A204.1 (cell line): ENCODE data around the gene AUH.

Experiments used
- FAIRE-seq: peaks from 2 replicates; lab custom pipeline; 2012; peaks lifted over from hg19 to GRCh38; lab: Jason Lieb, UNC

The AUH gene

DNA sequence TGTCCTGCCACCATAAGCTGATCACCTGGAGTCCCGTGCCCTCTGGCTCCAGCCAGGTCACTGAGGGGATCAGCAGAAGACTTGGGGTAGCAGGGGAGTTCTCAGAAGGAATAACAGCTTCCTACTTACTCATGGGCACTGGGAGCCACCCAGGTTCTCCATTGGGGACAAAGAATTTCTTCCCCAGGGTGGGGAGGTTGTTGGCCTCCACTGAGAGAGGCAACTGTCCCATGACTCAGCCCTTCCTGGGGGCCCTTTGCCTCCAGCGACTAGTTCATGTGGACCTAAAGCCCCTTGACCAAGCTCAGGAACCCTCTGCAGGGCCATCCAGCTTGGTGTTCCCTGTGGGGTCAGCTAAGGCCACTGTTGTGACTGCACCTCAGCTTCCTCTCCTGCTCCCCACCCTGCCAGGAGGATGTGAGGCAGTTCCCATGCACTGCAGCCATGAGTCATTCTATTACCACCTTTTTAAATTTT lies 175.0 kb downstream of the AUH start:
- FAIRE-seq: no peak

DNA sequence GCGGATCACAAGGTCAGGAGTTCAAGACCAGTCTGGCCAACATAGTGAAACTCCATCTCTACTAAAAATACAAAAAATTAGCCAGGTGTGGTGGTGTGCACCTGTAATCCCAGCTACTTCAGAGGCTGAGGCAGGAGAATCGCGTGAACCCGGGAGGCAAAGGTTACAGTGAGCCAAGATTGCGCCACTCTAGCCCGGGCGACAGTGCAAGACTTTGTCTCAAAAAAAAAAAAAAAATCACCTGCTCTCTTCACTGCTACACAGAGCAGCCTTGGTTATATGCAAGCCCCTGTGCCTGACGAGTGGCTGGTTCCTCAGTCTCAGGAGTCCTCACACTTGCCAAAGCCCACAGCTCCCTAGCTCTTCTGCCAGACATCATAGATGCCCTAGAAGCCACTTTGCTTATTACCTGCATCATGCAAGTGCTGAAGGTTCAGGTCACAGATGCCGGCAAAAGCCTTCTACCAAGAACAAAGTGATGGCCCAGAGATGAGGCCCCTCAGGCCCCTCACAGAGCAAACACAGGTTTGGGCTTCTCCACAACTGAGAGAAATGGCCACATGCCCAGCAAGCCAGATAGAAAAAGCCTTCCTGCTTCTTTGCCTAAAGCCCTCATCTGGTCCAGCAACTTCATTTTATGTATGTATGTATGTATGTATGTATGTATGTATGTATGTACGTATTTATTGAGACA lies 176.4 kb downstream of the AUH start:
- FAIRE-seq: no peak

DNA sequence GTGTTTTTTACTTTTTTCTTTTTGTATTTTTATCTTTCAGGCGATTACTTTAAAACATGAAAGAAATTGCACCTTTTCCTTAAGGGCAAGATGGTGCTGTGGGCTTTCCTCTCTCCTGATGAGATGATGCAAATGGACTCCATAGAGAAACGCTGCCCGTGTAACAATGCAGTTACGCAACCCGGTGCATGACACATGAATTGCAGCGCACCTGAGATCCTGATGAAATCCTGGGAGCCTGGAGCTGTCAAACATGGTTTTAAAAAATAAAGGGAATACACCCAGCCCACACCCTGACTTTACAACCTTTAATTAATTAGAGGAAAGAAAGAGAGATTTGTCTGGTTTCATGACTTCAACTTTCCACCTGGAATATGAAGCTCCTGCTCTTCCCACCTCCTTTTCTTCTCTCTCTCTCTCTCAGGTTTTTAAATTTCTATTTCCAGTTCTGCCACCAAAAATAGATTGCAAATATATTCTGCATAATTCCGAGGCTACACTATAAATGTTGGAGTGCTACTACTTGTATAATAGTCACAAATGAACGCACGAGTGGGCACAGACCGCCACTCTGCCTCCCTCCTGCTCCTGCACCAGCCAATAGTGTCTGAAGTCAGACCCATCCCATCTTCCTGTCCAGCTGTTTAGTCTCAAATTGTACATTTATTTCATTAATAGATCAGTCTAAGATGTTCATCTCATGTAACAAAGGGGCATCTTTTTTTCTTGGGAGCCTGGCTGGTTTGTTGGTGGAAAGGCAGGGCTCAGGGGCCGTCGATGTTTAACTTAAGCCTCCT lies 179.1 kb downstream of the AUH start:
- no peak for FAIRE-seq

DNA sequence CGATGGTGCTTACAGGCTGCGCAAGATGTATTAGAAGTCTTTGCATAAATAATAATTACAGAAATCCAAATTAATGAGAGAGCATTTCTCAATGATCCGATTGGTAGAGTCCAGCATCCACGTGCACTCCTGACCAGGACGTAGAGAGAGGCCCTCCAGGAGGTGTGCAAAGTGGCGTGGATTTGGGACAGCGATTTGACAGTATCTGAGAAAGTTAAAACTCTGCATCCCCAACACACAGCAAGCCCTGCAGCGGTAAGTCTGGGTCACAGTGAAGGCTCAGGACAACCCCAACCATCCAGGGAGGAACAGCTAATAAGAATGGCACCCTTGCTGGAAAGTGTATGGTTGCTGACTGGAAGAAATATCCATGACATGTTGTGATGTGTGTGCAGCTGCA lies 180.2 kb downstream of the AUH start:
- no peak for FAIRE-seq

DNA sequence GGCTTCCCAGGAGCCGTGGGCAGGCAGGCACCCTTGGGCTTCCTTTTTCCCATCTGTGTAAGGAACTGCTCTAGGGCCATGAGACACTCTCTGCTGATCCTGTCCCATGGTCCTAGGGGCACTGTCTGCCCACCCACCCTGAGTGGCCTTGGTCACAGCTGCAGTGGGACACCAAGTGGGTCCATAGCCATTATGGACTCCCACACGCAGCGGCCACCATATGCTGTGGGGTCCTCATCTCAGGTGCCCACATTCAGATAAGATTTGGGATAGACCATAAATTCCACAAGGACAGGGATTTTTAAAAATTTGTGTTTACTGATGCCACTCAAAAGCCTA lies 180.8 kb downstream of the AUH start:
- no peak for FAIRE-seq

DNA sequence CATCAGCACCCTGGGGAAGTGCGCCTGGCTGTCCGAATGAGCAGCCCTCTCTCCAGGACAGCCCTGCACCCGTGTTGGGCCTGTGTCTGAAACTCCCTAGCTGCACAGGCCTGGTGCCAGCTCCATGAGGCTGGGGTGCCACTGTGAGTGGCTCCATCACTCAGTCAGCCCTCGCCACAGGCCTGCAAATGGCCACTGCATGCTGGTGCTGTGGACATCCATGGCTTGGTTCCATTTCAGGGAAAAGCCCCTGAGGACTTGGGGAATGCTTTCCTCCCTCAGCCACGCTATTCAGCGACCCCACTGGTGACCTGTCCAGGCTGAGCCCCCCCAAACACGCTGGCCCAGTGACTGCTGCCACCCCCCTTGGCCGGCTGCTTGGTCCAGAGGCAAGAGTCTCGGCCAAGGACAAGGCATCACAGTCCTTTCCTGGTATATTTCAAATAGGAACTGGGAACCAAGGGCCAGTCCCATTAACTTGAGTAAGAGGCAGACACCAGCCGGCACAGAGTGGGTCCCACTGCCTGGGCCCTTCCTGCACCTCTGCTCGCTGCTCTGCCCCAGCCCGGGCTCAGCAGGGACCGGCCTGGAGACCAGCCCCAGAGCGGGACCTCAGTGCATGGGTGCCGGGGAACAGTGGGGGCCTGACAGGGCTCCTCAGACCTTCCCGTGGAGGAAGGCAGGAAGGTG lies 181.3 kb downstream of the AUH start:
- no peak for FAIRE-seq

DNA sequence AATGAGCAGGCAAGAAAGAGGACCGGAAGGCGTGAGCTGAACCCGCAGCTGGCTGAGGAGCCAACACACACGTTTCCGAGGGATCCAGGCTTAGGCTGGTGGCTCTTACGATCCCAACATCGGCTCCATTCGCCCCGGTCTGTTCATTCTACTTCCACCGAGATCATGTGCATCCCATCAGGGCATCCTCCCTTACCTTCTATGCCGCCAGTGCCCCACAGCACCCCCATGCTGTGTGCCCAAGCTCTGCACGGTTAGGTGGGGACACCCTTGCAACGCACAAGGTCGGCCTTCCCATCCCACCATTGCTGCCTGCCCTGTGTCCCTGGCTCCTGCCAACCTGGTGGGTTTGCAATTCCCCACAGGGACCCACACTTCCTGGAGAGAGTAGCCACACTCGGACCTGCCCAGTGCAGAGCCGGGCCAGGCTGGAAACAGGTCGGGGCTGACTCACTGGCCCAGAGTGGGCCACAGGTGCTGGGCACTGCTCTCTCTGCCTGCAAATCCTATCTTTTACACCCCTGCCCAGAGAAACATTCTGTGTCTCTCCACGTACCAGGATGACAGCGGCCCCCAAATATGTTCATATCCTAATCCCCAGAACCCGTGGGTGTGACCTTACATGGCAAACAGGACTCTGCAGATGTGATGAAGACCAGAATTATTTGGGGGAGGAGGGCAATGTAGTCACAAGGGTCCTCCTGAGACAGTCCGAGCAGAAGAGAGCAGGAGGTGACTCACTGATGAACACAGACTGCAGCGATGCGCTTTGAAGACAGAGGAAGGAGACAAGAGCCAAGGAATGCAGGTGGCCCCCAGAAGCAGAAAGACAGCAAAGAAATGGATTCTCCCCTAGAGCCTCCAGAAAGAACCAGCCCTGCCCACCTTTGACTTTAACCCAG lies 182.2 kb downstream of the AUH start:
- no peak for FAIRE-seq

DNA sequence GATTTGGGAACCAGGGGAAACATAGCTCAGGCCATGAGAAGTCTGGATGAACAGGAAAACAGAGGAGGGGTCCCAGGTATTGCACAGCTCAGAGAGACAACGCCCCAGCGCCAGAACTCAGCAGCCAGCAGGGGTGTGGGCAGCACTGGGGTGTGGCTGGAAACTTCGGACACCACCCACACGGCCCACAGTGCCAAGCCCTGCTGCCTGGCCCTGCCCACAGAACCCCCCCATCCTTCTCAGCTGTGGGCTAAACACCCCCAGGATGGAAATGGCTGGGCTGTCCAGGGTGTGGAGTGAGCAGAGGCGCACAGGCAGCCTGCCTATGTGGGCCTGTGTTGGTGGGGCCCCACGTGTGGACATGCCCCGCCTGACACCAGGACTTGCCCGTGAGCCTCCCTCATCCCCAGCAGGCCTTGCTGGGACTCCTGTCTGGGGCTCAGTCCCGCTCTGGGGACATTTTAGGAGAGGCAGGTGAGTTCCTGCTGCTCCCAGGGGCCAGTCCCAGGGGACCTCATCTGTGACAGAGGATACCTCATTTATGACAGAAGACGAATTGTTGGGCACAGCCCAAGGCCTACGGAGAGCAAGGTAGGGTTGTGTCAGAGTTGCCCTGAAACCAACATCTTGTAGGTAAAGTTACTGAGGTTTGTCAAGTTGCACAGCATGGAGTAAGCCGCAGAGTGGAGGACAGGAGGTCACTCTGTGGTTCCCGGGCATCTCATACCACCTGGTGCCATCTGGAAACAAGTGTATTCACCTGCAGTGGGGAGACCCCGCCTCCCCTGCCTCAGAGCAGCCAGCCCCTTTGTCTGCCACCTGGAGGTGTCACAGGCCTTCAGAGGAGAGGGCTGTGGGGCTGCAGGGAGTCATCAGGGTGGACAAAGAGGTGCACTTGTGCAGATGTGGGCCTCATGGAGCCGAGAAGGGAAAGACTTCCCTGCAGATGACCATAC lies 183.2 kb downstream of the AUH start:
- FAIRE-seq: no peak

DNA sequence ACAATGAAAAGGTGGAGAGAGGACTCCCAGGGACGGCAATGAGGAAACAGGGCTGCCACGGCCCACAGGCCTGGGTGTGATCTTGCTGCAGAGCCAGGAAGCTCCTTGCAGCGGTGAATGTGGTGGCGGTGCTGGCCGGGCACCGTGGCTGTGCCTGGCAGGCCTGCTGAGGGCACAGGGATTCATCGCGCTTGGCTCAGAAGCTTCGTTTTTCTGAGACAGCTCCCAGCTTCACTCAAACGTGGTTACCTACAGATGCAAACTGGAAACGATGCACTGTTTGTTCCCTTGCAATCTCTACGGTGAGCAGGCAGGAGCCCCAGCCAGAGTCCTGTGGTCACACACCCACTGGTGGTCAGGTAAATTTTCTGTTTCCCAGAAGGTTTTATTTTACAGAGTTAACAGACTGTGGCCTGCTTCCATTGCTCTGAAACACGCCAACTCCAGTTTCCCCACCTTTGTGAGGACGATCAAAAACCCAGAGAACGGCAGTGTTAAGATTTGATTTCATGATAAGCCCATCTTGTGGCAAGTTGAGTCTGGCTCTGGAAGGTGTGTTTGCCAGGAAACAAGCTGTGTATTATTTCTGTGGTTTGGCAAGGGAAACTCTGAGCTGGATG lies 183.9 kb downstream of the AUH start:
- no peak for FAIRE-seq

DNA sequence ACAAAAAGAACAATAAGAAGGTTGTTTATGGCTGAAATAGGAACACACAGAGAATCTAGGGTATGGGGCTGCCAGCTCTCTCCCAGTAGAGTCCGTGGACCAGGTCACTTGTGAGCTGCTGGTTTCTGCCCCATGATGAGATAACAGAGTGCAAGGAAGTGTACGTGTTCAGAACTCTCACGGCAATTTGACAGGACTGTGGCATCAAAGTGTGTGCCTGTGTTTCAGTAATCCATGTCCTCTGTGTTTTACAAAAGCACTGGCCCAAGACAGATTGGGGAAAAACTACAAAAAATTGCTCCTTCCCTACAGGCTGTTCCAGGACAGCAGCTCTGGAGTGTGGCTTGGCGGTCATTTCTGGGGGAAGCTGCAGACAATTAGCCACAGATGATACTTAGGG lies 184.6 kb downstream of the AUH start:
- FAIRE-seq: no peak

DNA sequence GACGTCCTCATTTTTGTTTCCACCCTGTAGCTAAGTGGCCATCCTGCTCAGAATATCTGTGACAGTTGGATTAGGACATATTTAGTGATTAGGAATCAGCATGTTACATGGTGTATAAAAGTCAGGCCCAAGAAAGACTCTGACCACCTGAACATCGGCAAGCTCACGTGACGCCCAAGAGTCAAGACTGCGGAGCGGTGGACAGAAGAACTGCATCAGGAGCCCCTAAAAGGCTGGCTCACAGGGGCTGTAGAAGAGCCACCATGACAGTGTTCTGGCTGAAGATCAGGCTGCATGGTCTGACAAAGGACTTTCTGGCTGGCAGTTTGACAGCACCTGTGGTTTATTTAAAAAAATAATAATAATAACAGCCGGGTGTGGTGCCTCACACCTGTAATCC lies 185.3 kb downstream of the AUH start:
- FAIRE-seq: no peak

DNA sequence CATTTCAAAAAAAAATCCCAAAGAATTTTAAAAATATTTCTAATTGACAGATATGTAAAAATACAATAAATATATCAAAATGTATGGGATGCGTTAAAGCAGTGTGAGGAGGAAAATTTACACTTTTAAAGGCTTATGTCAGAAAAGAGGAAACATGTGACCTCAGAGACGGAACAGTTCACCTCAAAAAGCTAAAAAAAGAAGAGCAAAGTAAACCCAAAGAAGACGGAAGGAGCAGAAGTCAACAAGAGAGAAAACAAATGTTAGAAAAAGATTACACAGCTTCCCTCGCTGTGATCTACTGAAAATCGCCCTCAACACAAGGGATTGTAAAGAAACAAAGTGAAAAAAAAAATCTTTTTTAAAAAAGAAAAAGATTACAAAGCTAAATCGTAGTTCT lies 186.9 kb downstream of the AUH start:
- no peak for FAIRE-seq

DNA sequence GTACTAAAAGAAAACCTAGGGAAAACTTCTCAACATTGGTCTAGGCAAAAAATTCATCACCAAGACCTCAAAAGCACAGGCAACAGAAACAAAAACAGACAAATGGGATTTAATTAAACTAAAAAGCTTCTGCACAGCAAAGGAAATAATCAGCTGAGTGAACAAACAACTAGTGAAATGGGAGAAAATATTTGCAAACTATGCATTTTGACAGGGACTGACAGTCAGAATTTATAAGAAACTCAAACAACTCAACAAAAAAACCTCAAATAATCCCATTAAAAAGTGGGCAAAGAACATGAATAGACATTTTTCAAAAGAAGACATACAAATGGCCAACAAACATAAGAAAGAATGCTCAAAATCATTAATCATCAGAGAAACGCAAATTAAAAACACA lies 189.4 kb downstream of the AUH start:
- FAIRE-seq: no peak

DNA sequence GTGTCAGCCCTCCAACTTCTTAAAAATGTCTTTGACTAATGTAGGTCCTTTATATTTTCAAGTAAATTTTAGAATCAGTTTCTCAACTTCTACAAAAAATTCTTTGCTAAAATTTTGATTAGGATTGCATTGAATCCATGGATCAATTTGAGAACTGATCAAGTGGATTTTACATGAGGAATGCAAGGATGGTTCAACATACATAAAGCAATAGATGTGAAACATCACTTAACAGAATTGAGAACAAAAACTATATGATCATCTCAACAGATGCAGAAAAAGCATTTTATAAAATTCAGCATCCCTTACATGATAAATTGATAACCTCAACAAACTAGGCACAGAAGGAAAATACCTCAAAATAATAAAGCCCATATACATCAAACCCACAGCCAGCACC lies 190.8 kb downstream of the AUH start:
- no peak for FAIRE-seq

DNA sequence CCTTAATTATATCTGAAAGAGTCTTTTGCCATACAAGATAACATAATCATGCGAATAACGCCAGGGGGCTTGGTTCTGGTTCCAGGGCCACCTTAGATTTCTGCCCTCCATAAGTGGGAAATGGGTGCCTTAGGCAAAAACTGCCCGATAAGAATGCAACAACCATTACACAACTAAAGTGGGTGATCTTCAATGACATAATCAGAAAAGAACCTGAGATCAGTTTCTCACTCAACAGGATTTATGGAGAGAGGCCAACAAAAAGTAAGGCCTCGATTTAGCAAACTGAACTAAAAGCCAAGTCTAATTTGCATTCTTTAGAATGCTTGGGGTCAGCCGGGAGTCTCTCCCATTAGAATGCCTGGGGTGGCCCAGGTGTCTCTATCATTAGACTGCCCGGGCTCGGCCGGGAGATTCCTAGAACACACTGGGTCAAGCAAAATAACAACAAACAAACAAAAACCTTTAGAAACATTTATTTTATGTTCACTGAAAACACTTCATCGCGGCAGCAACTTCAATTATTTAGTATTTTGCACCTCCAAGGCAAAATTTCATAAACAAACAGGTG lies 194.8 kb downstream of the AUH start:
- no peak for FAIRE-seq

DNA sequence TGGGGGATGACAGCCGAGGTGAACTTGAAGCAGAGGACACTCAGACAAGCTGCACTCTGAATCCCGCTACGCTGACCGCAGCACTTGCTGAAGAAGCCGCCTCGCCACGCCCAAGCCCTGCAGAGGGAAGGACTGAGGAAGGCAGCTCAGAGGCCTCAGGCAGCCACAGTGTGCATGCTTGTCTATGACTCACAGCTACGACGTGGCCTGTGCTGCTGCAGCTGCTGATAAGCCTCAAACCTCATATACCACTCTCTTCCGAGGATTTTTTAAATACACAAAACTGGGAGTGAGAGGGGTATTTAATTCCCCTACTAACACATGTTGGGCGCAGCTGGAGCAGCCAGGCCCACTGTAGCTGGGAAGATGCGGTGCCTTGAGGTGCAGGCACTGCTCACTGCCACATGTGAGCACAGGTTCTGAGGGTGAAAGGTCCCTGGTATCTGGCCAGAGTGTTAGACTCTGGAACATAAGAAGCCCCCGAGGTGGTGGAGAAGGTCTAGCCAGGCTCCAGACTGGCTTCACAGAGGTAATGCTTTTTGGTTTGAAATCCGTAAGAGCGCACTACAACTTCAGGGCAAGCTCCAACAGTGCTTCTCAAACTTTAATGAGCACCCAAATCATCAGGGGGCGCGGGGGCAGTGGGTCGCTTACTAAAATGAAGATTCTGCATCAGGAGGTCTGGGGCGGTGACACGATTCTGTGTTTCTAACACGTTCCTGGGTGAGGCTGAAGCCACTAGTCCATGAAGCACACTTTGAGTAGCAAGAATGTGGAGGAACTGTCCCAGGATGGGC lies 196.8 kb downstream of the AUH start:
- no peak for FAIRE-seq
